Fibroblast of skin of right biceps (primary cell): ENCODE measurements around the gene CACNA1D.

ENCODE experiments used
- DNase-seq: peaks from one replicate; pipeline ENCODE4 v3.0.0-alpha.2; 2013

Gene CACNA1D

GRCh38 chr3:53799338-53799865 lies 305.0 kb downstream of the CACNA1D start:
- peak; percentile 23 for DNase-seq

- no peak for DNase-seq
These were observed 305.9 kb downstream of the CACNA1D start for GRCh38 chr3:53800041-53800906.

- no peak for DNase-seq
These were observed 306.9 kb downstream of the CACNA1D start for GRCh38 chr3:53801319-53801718.

GRCh38 chr3:53802256-53802880 lies 308.0 kb downstream of the CACNA1D start:
- no peak for DNase-seq

- DNase-seq: no peak
These were observed 308.9 kb downstream of the CACNA1D start for GRCh38 chr3:53803124-53803815.

- peak; percentile 60 for DNase-seq
These were observed 309.6 kb downstream of the CACNA1D start for GRCh38 chr3:53803816-53804695.

- peak; percentile 94 for DNase-seq
These were observed 310.5 kb downstream of the CACNA1D start for GRCh38 chr3:53804697-53805462.

GRCh38 chr3:53805463-53806159 lies 311.2 kb downstream of the CACNA1D start:
- DNase-seq: no peak

GRCh38 chr3:53806182-53807116 lies 312.0 kb downstream of the CACNA1D start:
- DNase-seq: peak; percentile 90

- no peak for DNase-seq
These were observed 312.9 kb downstream of the CACNA1D start for GRCh38 chr3:53807117-53807810.

- DNase-seq: no peak
These were observed 314.1 kb downstream of the CACNA1D start for GRCh38 chr3:53808496-53808895.

GRCh38 chr3:53809267-53809666 lies 314.9 kb downstream of the CACNA1D start:
- DNase-seq: no peak

- DNase-seq: no peak
These were observed 315.5 kb downstream of the CACNA1D start for GRCh38 chr3:53809764-53810400.

- DNase-seq: no peak
These were observed 316.9 kb downstream of the CACNA1D start for GRCh38 chr3:53811143-53811927.

- no peak for DNase-seq
These were observed 318.0 kb downstream of the CACNA1D start for GRCh38 chr3:53812434-53812833.

- no peak for DNase-seq
These were observed 318.8 kb downstream of the CACNA1D start for GRCh38 chr3:53813229-53813628.

- DNase-seq: no peak
These were observed 319.5 kb downstream of the CACNA1D start for GRCh38 chr3:53813876-53814275.

- DNase-seq: no peak
These were observed 320.7 kb downstream of the CACNA1D start for GRCh38 chr3:53815067-53815466.
